ENCODE measurements around the gene RAB8B. TPM values are rescaled to one million over a fixed set of nuclear protein-coding genes. Genes with fewer than 3 reads are reported as not detected.

The RAB8B gene
- total RNA-seq, 1 experiment from 2014 or later: 17.6 TPM

DNA sequence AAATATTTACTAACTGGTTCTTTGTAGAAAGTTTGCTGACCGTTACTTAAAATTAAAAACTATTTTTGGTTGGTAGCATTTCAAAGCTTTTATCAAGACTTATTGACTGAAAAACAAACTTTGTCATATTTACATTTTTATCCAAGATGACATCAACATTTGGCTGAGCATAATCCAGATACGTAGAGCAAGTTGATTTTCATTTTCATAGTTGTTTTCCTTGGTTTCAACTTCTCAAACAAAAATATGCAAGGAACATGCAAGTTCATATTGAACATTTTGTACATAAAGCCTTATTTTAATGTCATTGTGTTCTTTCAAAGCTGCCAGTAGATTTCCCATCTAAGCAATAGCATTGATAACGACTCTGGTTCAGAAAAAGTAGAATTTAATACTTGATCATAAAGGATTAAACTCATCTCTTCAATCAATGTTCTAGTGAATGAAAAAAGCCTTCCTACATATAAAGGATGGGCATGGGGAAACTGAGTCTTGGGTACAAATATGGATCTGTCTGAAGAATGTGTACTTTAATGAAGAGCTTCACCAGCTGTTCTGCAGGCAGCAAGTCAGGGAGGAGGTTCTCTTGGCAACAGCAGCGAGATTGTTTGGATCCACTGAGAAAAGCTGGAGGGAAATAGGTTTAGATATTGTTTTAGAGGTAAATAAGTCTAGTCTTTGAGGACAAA, 5.6 kb downstream of the RAB8B start:
- no peak for ATAC-seq

DNA sequence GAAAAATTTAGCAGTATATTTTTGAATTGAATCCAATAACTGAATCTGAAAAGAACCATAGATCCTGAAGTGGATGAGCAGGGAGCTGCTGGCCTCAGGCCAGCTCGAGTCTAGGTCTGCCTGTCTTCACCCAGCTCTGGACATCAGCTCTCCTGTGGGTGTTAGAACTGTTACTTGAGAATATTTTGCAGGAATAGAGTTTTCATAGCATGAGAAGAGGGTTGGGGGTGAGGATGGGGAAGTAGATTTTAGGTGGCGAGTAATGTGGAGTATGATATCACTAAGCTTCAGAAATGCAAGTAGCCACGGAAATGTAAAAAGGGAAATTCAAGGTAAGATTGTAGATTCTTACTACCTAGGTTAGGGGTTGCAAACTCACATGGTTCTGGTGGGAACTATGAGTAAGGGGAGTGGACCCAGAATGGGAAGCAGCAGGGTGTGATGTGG, 6.2 kb downstream of the RAB8B start:
- intact Hi-C loops (cut with micrococcal nuclease; ENCODE audit: unreplicated experiment): no loop called here
- no TSS peak for BruUV-seq (replicated peaks)
- CTCF ChIA-PET: no interaction called here

More for the DNA sequence above, 5.6 kb downstream of the RAB8B start:
- ChIA-PET POLR2A (no interaction called here), CTCF (interaction anchor here (0.6 kb wide), 1 partner anchor 645 kb away, joined by 4 read pairs; no protein-coding TSS in a partner anchor)
- TF ChIP-seq SIN3A (IDR thresholded peaks at IDR 0.05; ENCODE audit: borderline replicate concordance, insufficient read depth, low read depth, low read length) (no peak), TCF7L2 (IDR thresholded peaks at IDR 0.05; ENCODE audit: low read depth, low read length) (no peak), POLR2AphosphoS5 (IDR thresholded peaks at IDR 0.05; ENCODE audit: low read depth, low read length) (no peak)
- TF ChIP-seq, protein P1, sequence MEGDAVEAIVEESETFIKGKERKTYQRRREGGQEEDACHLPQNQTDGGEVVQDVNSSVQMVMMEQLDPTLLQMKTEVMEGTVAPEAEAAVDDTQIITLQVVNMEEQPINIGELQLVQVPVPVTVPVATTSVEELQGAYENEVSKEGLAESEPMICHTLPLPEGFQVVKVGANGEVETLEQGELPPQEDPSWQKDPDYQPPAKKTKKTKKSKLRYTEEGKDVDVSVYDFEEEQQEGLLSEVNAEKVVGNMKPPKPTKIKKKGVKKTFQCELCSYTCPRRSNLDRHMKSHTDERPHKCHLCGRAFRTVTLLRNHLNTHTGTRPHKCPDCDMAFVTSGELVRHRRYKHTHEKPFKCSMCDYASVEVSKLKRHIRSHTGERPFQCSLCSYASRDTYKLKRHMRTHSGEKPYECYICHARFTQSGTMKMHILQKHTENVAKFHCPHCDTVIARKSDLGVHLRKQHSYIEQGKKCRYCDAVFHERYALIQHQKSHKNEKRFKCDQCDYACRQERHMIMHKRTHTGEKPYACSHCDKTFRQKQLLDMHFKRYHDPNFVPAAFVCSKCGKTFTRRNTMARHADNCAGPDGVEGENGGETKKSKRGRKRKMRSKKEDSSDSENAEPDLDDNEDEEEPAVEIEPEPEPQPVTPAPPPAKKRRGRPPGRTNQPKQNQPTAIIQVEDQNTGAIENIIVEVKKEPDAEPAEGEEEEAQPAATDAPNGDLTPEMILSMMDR (IDR thresholded peaks at IDR 0.05): no peak
- TF ChIP-seq, protein P2, sequence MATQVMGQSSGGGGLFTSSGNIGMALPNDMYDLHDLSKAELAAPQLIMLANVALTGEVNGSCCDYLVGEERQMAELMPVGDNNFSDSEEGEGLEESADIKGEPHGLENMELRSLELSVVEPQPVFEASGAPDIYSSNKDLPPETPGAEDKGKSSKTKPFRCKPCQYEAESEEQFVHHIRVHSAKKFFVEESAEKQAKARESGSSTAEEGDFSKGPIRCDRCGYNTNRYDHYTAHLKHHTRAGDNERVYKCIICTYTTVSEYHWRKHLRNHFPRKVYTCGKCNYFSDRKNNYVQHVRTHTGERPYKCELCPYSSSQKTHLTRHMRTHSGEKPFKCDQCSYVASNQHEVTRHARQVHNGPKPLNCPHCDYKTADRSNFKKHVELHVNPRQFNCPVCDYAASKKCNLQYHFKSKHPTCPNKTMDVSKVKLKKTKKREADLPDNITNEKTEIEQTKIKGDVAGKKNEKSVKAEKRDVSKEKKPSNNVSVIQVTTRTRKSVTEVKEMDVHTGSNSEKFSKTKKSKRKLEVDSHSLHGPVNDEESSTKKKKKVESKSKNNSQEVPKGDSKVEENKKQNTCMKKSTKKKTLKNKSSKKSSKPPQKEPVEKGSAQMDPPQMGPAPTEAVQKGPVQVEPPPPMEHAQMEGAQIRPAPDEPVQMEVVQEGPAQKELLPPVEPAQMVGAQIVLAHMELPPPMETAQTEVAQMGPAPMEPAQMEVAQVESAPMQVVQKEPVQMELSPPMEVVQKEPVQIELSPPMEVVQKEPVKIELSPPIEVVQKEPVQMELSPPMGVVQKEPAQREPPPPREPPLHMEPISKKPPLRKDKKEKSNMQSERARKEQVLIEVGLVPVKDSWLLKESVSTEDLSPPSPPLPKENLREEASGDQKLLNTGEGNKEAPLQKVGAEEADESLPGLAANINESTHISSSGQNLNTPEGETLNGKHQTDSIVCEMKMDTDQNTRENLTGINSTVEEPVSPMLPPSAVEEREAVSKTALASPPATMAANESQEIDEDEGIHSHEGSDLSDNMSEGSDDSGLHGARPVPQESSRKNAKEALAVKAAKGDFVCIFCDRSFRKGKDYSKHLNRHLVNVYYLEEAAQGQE (IDR thresholded peaks at IDR 0.05; ENCODE audit: insufficient read depth in 1 of 2, low read depth in 2 of 2, low read length in 1 of 2): 0 out of 4 replicates have a peak, but pooled peaks of 1 of the 2 experiments have one; percentile 17
- no TSS peak for BruUV-seq (replicated peaks)
- intact Hi-C loops (cut with micrococcal nuclease; ENCODE audit: unreplicated experiment): no loop called here
- peaks cover 22% of the 10 kb centered on the region; the same call in 1 of the 2 replicates for H3K4me1 ChIP-seq (ENCODE audit: control insufficient read depth, insufficient read depth, low read length)
- in situ Hi-C loops (cut with HindIII; ENCODE audit: low pct_unique_long_range_greater_than_20kb, low sequenced_read_pairs): no loop called here
- H3K4me3 ChIP-seq (ENCODE audit: low read depth in 2 of 2, low read length in 2 of 2): no peak overlapping the region
- H3K36me3 ChIP-seq (ENCODE audit: control insufficient read depth, insufficient read depth, low read length): no peaks in the 10 kb centered on the region
- no peaks in the 10 kb centered on the region for H3K9me3 ChIP-seq (ENCODE audit: control insufficient read depth, insufficient read depth, low read depth, low read length)
- H3K27me3 ChIP-seq (ENCODE audit: control insufficient read depth, insufficient read depth, low read length): no peaks in the 10 kb centered on the region
- no peak for DNase-seq (ENCODE audit: low read depth, low spot score)
- H3K27ac ChIP-seq (ENCODE audit: low read length): no peak overlapping the region

More for the DNA sequence above, 6.2 kb downstream of the RAB8B start:
- Histone ChIP-seq H3K27me3 (ENCODE audit: control insufficient read depth, insufficient read depth, low read length) (no peaks in the 10 kb centered on the region), H3K36me3 (ENCODE audit: control insufficient read depth, insufficient read depth, low read length) (no peaks in the 10 kb centered on the region), H3K4me1 (ENCODE audit: control insufficient read depth, insufficient read depth, low read length) (peaks cover 19% of the 10 kb centered on the region; the same call in 1 of the 2 replicates), H3K4me3 (ENCODE audit: low read depth in 2 of 2, low read length in 2 of 2) (no peak overlapping the region), H3K9me3 (ENCODE audit: control insufficient read depth, insufficient read depth, low read depth, low read length) (no peaks in the 10 kb centered on the region), H3K27ac (ENCODE audit: low read length) (no peak overlapping the region)
- in situ Hi-C loops (cut with HindIII; ENCODE audit: low pct_unique_long_range_greater_than_20kb, low sequenced_read_pairs): no loop called here
- ATAC-seq: no peak
- POLR2A ChIA-PET: no interaction called here
- no peak for DNase-seq (ENCODE audit: low read depth, low spot score)
- TF ChIP-seq, protein P2 (IDR thresholded peaks at IDR 0.05; ENCODE audit: insufficient read depth in 1 of 2, low read depth in 2 of 2, low read length in 1 of 2): no peak
- TF ChIP-seq SIN3A (IDR thresholded peaks at IDR 0.05; ENCODE audit: borderline replicate concordance, insufficient read depth, low read depth, low read length) (no peak), POLR2AphosphoS5 (IDR thresholded peaks at IDR 0.05; ENCODE audit: low read depth, low read length) (no peak), TCF7L2 (IDR thresholded peaks at IDR 0.05; ENCODE audit: low read depth, low read length) (no peak)
- TF ChIP-seq, protein P1 (IDR thresholded peaks at IDR 0.05): no peak
